ENCODE measurements around the gene PTTG1. TPM values are rescaled to one million over a fixed set of nuclear protein-coding genes. Genes with fewer than 3 reads are reported as not detected.

The PTTG1 gene
- polyA plus RNA-seq, 4 donors: 8.4 to 98.9 (median 23.1) TPM

GRCh38 chr5:160458806-160459800 is 37.4 kb downstream of the PTTG1 start:
- no peak overlapping the region for H3K27ac ChIP-seq (ENCODE audit: low read depth in 1 of 3, low read length in 2 of 3)
- peaks cover 0 to 10% (median 2%) of the 10 kb centered on the region in 3 donors for H3K4me1 ChIP-seq (ENCODE audit: control insufficient read depth in 3 of 3, insufficient read depth in 2 of 3, low read depth in 1 of 3, low read length in 2 of 3)
- DNase-seq (no peak), FAIRE-seq (no peak)
- no peaks in the 10 kb centered on the region for H3K36me3 ChIP-seq (ENCODE audit: control insufficient read depth in 3 of 3, insufficient read depth in 2 of 3, low read depth in 1 of 3, low read length in 3 of 3)
- peaks cover 0 to 3% of the 10 kb centered on the region in 2 donors for H3K9me3 ChIP-seq (ENCODE audit: control insufficient read depth in 2 of 2, insufficient read depth in 1 of 2, low read depth in 1 of 2, low read length in 1 of 2)
- 79 to 88% (median 82%) methylated on average over 8 of the region's 8 CpGs for WGBS, 3 donors
- no peaks in the 10 kb centered on the region for H3K27me3 ChIP-seq (ENCODE audit: control insufficient read depth in 3 of 3, insufficient read depth in 3 of 3, low read length in 3 of 3)
- no peak overlapping the region for H3K4me3 ChIP-seq (ENCODE audit: low read depth in 1 of 3, low read length in 3 of 3)

- peaks cover 0 to 3% of the 10 kb centered on the region in 2 donors for H3K9me3 ChIP-seq (ENCODE audit: control insufficient read depth in 2 of 2, insufficient read depth in 1 of 2, low read depth in 1 of 2, low read length in 1 of 2)
- DNase-seq (no peak), FAIRE-seq (no peak)
- peaks cover 0 to 15% (median 5%) of the 10 kb centered on the region in 3 donors for H3K4me1 ChIP-seq (ENCODE audit: control insufficient read depth in 3 of 3, insufficient read depth in 2 of 3, low read depth in 1 of 3, low read length in 2 of 3)
- no peak overlapping the region for H3K4me3 ChIP-seq (ENCODE audit: low read depth in 1 of 3, low read length in 3 of 3)
- H3K27me3 ChIP-seq (ENCODE audit: control insufficient read depth in 3 of 3, insufficient read depth in 3 of 3, low read length in 3 of 3): no peaks in the 10 kb centered on the region
- WGBS, 3 donors: 90 to 97% (median 93%) methylated on average over 4 of the region's 4 CpGs
- H3K27ac ChIP-seq (ENCODE audit: low read depth in 1 of 3, low read length in 2 of 3): no peak overlapping the region
- H3K36me3 ChIP-seq (ENCODE audit: control insufficient read depth in 3 of 3, insufficient read depth in 2 of 3, low read depth in 1 of 3, low read length in 3 of 3): no peaks in the 10 kb centered on the region
Observed at GRCh38 chr5:160460377-160461049, 38.9 kb downstream of the PTTG1 start.

GRCh38 chr5:160461378-160461777 is 39.7 kb downstream of the PTTG1 start:
- H3K4me3 ChIP-seq (ENCODE audit: low read depth in 1 of 3, low read length in 3 of 3): no peak overlapping the region
- FAIRE-seq (no peak), DNase-seq (no peak)
- peaks cover 0 to 15% (median 5%) of the 10 kb centered on the region in 3 donors for H3K4me1 ChIP-seq (ENCODE audit: control insufficient read depth in 3 of 3, insufficient read depth in 2 of 3, low read depth in 1 of 3, low read length in 2 of 3)
- no peaks in the 10 kb centered on the region for H3K36me3 ChIP-seq (ENCODE audit: control insufficient read depth in 3 of 3, insufficient read depth in 2 of 3, low read depth in 1 of 3, low read length in 3 of 3)
- no peaks in the 10 kb centered on the region for H3K27me3 ChIP-seq (ENCODE audit: control insufficient read depth in 3 of 3, insufficient read depth in 3 of 3, low read length in 3 of 3)
- WGBS, 3 donors: 78 to 95% (median 90%) methylated on average over 6 of the region's 6 CpGs
- no peak overlapping the region for H3K27ac ChIP-seq (ENCODE audit: low read depth in 1 of 3, low read length in 2 of 3)
- H3K9me3 ChIP-seq (ENCODE audit: control insufficient read depth in 2 of 2, insufficient read depth in 1 of 2, low read depth in 1 of 2, low read length in 1 of 2): peaks cover 0 to 3% of the 10 kb centered on the region in 2 donors

- Histone ChIP-seq H3K9me3 (ENCODE audit: control insufficient read depth in 2 of 2, insufficient read depth in 1 of 2, low read depth in 1 of 2, low read length in 1 of 2) (peaks cover 0 to 3% of the 10 kb centered on the region in 2 donors), H3K4me3 (ENCODE audit: low read depth in 1 of 3, low read length in 3 of 3) (no peak overlapping the region), H3K27ac (ENCODE audit: low read depth in 1 of 3, low read length in 2 of 3) (no peak overlapping the region), H3K36me3 (ENCODE audit: control insufficient read depth in 3 of 3, insufficient read depth in 2 of 3, low read depth in 1 of 3, low read length in 3 of 3) (no peaks in the 10 kb centered on the region), H3K4me1 (ENCODE audit: control insufficient read depth in 3 of 3, insufficient read depth in 2 of 3, low read depth in 1 of 3, low read length in 2 of 3) (peaks cover 0 to 22% (median 5%) of the 10 kb centered on the region in 3 donors), H3K27me3 (ENCODE audit: control insufficient read depth in 3 of 3, insufficient read depth in 3 of 3, low read length in 3 of 3) (no peaks in the 10 kb centered on the region)
- WGBS, 3 donors: 79 to 96% (median 89%) methylated on average over 2 of the region's 2 CpGs
- no peak for FAIRE-seq
- no peak for DNase-seq
Observed at GRCh38 chr5:160462167-160462566, 40.5 kb downstream of the PTTG1 start.

- Histone ChIP-seq H3K27me3 (ENCODE audit: control insufficient read depth in 3 of 3, insufficient read depth in 3 of 3, low read length in 3 of 3) (no peaks in the 10 kb centered on the region), H3K9me3 (ENCODE audit: control insufficient read depth in 2 of 2, insufficient read depth in 1 of 2, low read depth in 1 of 2, low read length in 1 of 2) (peaks cover 0 to 3% of the 10 kb centered on the region in 2 donors), H3K4me1 (ENCODE audit: control insufficient read depth in 3 of 3, insufficient read depth in 2 of 3, low read depth in 1 of 3, low read length in 2 of 3) (peaks cover 0 to 33% (median 6%) of the 10 kb centered on the region in 3 donors), H3K27ac (ENCODE audit: low read depth in 1 of 3, low read length in 2 of 3) (no peak overlapping the region), H3K36me3 (ENCODE audit: control insufficient read depth in 3 of 3, insufficient read depth in 2 of 3, low read depth in 1 of 3, low read length in 3 of 3) (no peaks in the 10 kb centered on the region), H3K4me3 (ENCODE audit: low read depth in 1 of 3, low read length in 3 of 3) (no peak overlapping the region)
- DNase-seq (no peak), FAIRE-seq (no peak)
- WGBS, 3 donors: 90 to 93% (median 93%) methylated on average over 4 of the region's 4 CpGs
Observed at GRCh38 chr5:160463227-160463626, 41.6 kb downstream of the PTTG1 start.

GRCh38 chr5:160463740-160464465 is 42.2 kb downstream of the PTTG1 start:
- Histone ChIP-seq H3K27me3 (ENCODE audit: control insufficient read depth in 3 of 3, insufficient read depth in 3 of 3, low read length in 3 of 3) (no peaks in the 10 kb centered on the region), H3K4me3 (ENCODE audit: low read depth in 1 of 3, low read length in 3 of 3) (no peak overlapping the region), H3K9me3 (ENCODE audit: control insufficient read depth in 2 of 2, insufficient read depth in 1 of 2, low read depth in 1 of 2, low read length in 1 of 2) (peaks cover 0 to 3% of the 10 kb centered on the region in 2 donors), H3K36me3 (ENCODE audit: control insufficient read depth in 3 of 3, insufficient read depth in 2 of 3, low read depth in 1 of 3, low read length in 3 of 3) (no peaks in the 10 kb centered on the region), H3K4me1 (ENCODE audit: control insufficient read depth in 3 of 3, insufficient read depth in 2 of 3, low read depth in 1 of 3, low read length in 2 of 3) (peaks cover 0 to 33% (median 6%) of the 10 kb centered on the region in 3 donors), H3K27ac (ENCODE audit: low read depth in 1 of 3, low read length in 2 of 3) (peak overlapping the region in 1 of 3 donors; percentile 16)
- DNase-seq (peak; percentile 57 to 75), FAIRE-seq (no peak)
- 22 to 58% (median 36%) methylated on average over 7 of the region's 7 CpGs for WGBS, 3 donors

GRCh38 chr5:160464466-160464797 is 42.8 kb downstream of the PTTG1 start:
- FAIRE-seq (no peak), DNase-seq (no peak)
- Histone ChIP-seq H3K36me3 (ENCODE audit: control insufficient read depth in 3 of 3, insufficient read depth in 2 of 3, low read depth in 1 of 3, low read length in 3 of 3) (no peaks in the 10 kb centered on the region), H3K4me3 (ENCODE audit: low read depth in 1 of 3, low read length in 3 of 3) (no peak overlapping the region), H3K9me3 (ENCODE audit: control insufficient read depth in 2 of 2, insufficient read depth in 1 of 2, low read depth in 1 of 2, low read length in 1 of 2) (peaks cover 0 to 3% of the 10 kb centered on the region in 2 donors), H3K27ac (ENCODE audit: low read depth in 1 of 3, low read length in 2 of 3) (no peak overlapping the region), H3K4me1 (ENCODE audit: control insufficient read depth in 3 of 3, insufficient read depth in 2 of 3, low read depth in 1 of 3, low read length in 2 of 3) (peaks cover under 1 to 33% (median 6%) of the 10 kb centered on the region in 3 donors), H3K27me3 (ENCODE audit: control insufficient read depth in 3 of 3, insufficient read depth in 3 of 3, low read length in 3 of 3) (no peaks in the 10 kb centered on the region)
- WGBS, 3 donors: 26 to 42% (median 37%) methylated on average over 4 of the region's 4 CpGs

- WGBS, 3 donors: 81 to 86% (median 85%) methylated on average over 5 of the region's 5 CpGs
- no peak for DNase-seq
- H3K4me1 ChIP-seq (ENCODE audit: control insufficient read depth in 3 of 3, insufficient read depth in 2 of 3, low read depth in 1 of 3, low read length in 2 of 3): peaks cover 6 to 33% (median 8%) of the 10 kb centered on the region in 3 donors
Observed at GRCh38 chr5:160466116-160466515, 44.5 kb downstream of the PTTG1 start.

More at GRCh38 chr5:160466116-160466515, 44.5 kb downstream of the PTTG1 start:
- Histone ChIP-seq H3K36me3 (ENCODE audit: control insufficient read depth in 3 of 3, insufficient read depth in 2 of 3, low read depth in 1 of 3, low read length in 3 of 3) (no peaks in the 10 kb centered on the region), H3K27me3 (ENCODE audit: control insufficient read depth in 3 of 3, insufficient read depth in 3 of 3, low read length in 3 of 3) (no peaks in the 10 kb centered on the region), H3K4me3 (ENCODE audit: low read depth in 1 of 3, low read length in 3 of 3) (no peak overlapping the region), H3K27ac (ENCODE audit: low read depth in 1 of 3, low read length in 2 of 3) (no peak overlapping the region), H3K9me3 (ENCODE audit: control insufficient read depth in 2 of 2, insufficient read depth in 1 of 2, low read depth in 1 of 2, low read length in 1 of 2) (peaks cover 0 to 3% of the 10 kb centered on the region in 2 donors)
- no peak for FAIRE-seq

Data from small intestine (tissue), 7 donors.